ENCODE results near the gene DCDC1. TPM values are rescaled to one million over a fixed set of nuclear protein-coding genes. Genes with fewer than 3 reads are reported as not detected.

The DCDC1 gene
- total RNA-seq, 1 experiment from 2014 or later = not detected

- Histone ChIP-seq H3K9me3 (ENCODE audit: control insufficient read depth, insufficient read depth, low read depth, low read length) (no peaks in the 10 kb centered on the region), H3K4me1 (ENCODE audit: control insufficient read depth, insufficient read depth, low read length) (no peaks in the 10 kb centered on the region), H3K27me3 (ENCODE audit: control insufficient read depth, insufficient read depth, low read length) (no peaks in the 10 kb centered on the region), H3K4me3 (ENCODE audit: low read depth in 2 of 2, low read length in 2 of 2) (no peak overlapping the region), H3K36me3 (ENCODE audit: control insufficient read depth, insufficient read depth, low read length) (no peaks in the 10 kb centered on the region), H3K27ac (ENCODE audit: low read length) (no peak overlapping the region)
- POLR2A ChIA-PET = no interaction called here
- intact Hi-C loops (cut with micrococcal nuclease; ENCODE audit: unreplicated experiment) = no loop called here
- ATAC-seq = no peak
- BruUV-seq (replicated peaks) = no TSS peak
- TF ChIP-seq CTCF (IDR thresholded peaks at IDR 0.05) (no peak), TCF7L2 (IDR thresholded peaks at IDR 0.05; ENCODE audit: low read depth, low read length) (no peak), POLR2AphosphoS5 (IDR thresholded peaks at IDR 0.05; ENCODE audit: low read depth, low read length) (no peak), REST (IDR thresholded peaks at IDR 0.05; ENCODE audit: insufficient read depth in 1 of 2, low read depth in 2 of 2, low read length in 1 of 2) (no peak), SIN3A (IDR thresholded peaks at IDR 0.05; ENCODE audit: borderline replicate concordance, insufficient read depth, low read depth, low read length) (no peak)
- DNase-seq (ENCODE audit: low read depth, low spot score) = no peak
- CTCF ChIA-PET = no interaction called here
- in situ Hi-C loops (cut with HindIII; ENCODE audit: low pct_unique_long_range_greater_than_20kb, low sequenced_read_pairs) = no loop called here
Measured at GRCh38 chr11:30861064-30861463, 508.5 kb downstream of the DCDC1 start.

- POLR2A ChIA-PET = no interaction called here
Measured at GRCh38 chr11:30860146-30860545, 509.4 kb downstream of the DCDC1 start.

More at GRCh38 chr11:30860146-30860545, 509.4 kb downstream of the DCDC1 start:
- no peak for ATAC-seq
- no TSS peak for BruUV-seq (replicated peaks)
- no peak for DNase-seq (ENCODE audit: low read depth, low spot score)
- in situ Hi-C loops (cut with HindIII; ENCODE audit: low pct_unique_long_range_greater_than_20kb, low sequenced_read_pairs) (no loop called here), intact Hi-C loops (cut with micrococcal nuclease; ENCODE audit: unreplicated experiment) (no loop called here)
- Histone ChIP-seq H3K27ac (ENCODE audit: low read length) (no peak overlapping the region), H3K4me1 (ENCODE audit: control insufficient read depth, insufficient read depth, low read length) (no peaks in the 10 kb centered on the region), H3K27me3 (ENCODE audit: control insufficient read depth, insufficient read depth, low read length) (no peaks in the 10 kb centered on the region), H3K9me3 (ENCODE audit: control insufficient read depth, insufficient read depth, low read depth, low read length) (no peaks in the 10 kb centered on the region), H3K4me3 (ENCODE audit: low read depth in 2 of 2, low read length in 2 of 2) (no peak overlapping the region), H3K36me3 (ENCODE audit: control insufficient read depth, insufficient read depth, low read length) (no peaks in the 10 kb centered on the region)
- TF ChIP-seq POLR2AphosphoS5 (IDR thresholded peaks at IDR 0.05; ENCODE audit: low read depth, low read length) (no peak), CTCF (IDR thresholded peaks at IDR 0.05) (no peak), REST (IDR thresholded peaks at IDR 0.05; ENCODE audit: insufficient read depth in 1 of 2, low read depth in 2 of 2, low read length in 1 of 2) (no peak), SIN3A (IDR thresholded peaks at IDR 0.05; ENCODE audit: borderline replicate concordance, insufficient read depth, low read depth, low read length) (no peak), TCF7L2 (IDR thresholded peaks at IDR 0.05; ENCODE audit: low read depth, low read length) (no peak)
- CTCF ChIA-PET = no interaction called here

Measured in Panc1 (cell line).